K562 (cell line): ENCODE data around the gene TTYH2. TPM values are rescaled to one million over a fixed set of nuclear protein-coding genes. Genes with fewer than 3 reads are reported as not detected.

Source experiments
- EHMT2 ChIP-seq: fragments of 450-650 bp; IDR thresholded peaks from 2 replicates; pipeline ENCODE4 v1.6.1; 2018; ENCODE audit warnings: antibody characterized with exemption
- HDAC2 ChIP-seq: fragments of 450-650 bp; IDR thresholded peaks from 2 replicates; pipeline ENCODE4 v1.6.1; 2016; ENCODE audit warnings: mild to moderate bottlenecking
- HIVEP1 ChIP-seq: fragments of 250-450 bp; sonication (Bioruptor Pico); IDR thresholded peaks from 2 replicates; pipeline ENCODE4 v1.4.0; 2020; ENCODE audit warnings: mild to moderate bottlenecking
- KDM5B ChIP-seq: fragments of 200-600 bp; sonication (generic); IDR thresholded peaks from 2 replicates; pipeline ENCODE4 v1.6.1; 2012; ENCODE audit warnings: low read depth, mild to moderate bottlenecking, moderate library complexity, low read length, control low read depth, inconsistent platforms; ENCODE audit not compliant: insufficient replicate concordance
- LARP7 ChIP-seq: fragments of 450-650 bp; IDR thresholded peaks from 2 replicates; pipeline ENCODE4 v1.6.1; 2016
- MECOM ChIP-seq: fragments of 250-450 bp; sonication (Bioruptor Pico); IDR thresholded peaks from 2 replicates; pipeline ENCODE4 v1.8.0; 2022; ENCODE audit warnings: inconsistent platforms
- MED1 ChIP-seq: sonication (generic); formaldehyde crosslinking; IDR thresholded peaks from 2 replicates; pipeline ENCODE4 v1.8.1; 2023; ENCODE audit warnings: missing genetic modification reagents, borderline replicate concordance
- TAL1 ChIP-seq: fragments of 450-650 bp; IDR thresholded peaks from 2 replicates; pipeline ENCODE4 v1.6.1; 2016; ENCODE audit warnings: mild to moderate bottlenecking
- U2AF2 ChIP-seq: fragments of 200-400 bp; formaldehyde crosslinking; optimal IDR thresholded peaks from 2 replicates; pipeline ENCODE3; 2017; ENCODE audit warnings: low read depth, mild to moderate bottlenecking, low read length
- ZNF282 ChIP-seq: sonication (generic); formaldehyde crosslinking; IDR thresholded peaks from 2 replicates; pipeline ENCODE4 v1.8.1; 2023; ENCODE audit warnings: missing genetic modification reagents
- ZNF551 ChIP-seq: fragments of 250-450 bp; sonication (Bioruptor Pico); IDR thresholded peaks from 2 replicates; pipeline ENCODE4 v1.5.0; 2021; ENCODE audit warnings: mild to moderate bottlenecking, moderate library complexity
- polyA plus RNA-seq, 8 experiments: library from polyadenylated mRNA; depleted of rRNA in 4 of 8; stranded (reverse) in 5 of 8; unstranded in 3 of 8; fragments of >200 nt; fragmentation: Nextera tagmentation in 2 of 8; fragmentation: Illumina TruSeq in 1 of 8; extraction: Ambion mirVana in 2 of 8; extraction: Trizol in 1 of 8; gene quantifications; 2 replicates each; pipeline versions ENCODE4 v1.2.1 to v1.2.3, GENCODE V29; 2011 to 2014; ENCODE audit warnings: inconsistent platforms in 1 of 8, missing spikeins in 1 of 8
- total RNA-seq, 7 experiments: library from RNA; depleted of rRNA in 6 of 7; stranded (reverse); fragments of >200 nt in 6 of 7; fragmentation: Illumina TruSeq in 2 of 7; extraction: Trizol in 2 of 7; gene quantifications; 2 replicates each; pipeline versions ENCODE4 v1.2.1 to v1.2.3, GENCODE V29; 2011 to 2021; ENCODE audit warnings: low replicate concordance in 1 of 7
- TF ChIP-seq, protein P1 (sequence below): sonication (generic); formaldehyde crosslinking; IDR thresholded peaks from 2 replicates; pipeline ENCODE4 v1.8.1; 2023; ENCODE audit warnings: missing genetic modification reagents, mild to moderate bottlenecking, borderline replicate concordance
- TF ChIP-seq, protein P2 (sequence below), 2 experiments: fragments of 450-650 bp; formaldehyde crosslinking in 1 of 2; IDR thresholded peaks; 2 replicates each; pipeline versions ENCODE4 v1.4.0 to v1.6.1; 2014 to 2020; ENCODE audit warnings: mild to moderate bottlenecking in 2 of 2, borderline replicate concordance in 1 of 2, low read depth in 1 of 2

The TTYH2 gene
- total and polyA plus RNA-seq, 9 of the 15 experiments (the other 6 are each of a cell fraction or from before 2014, with no cell fraction given) = 0.03 to 2.0 (median 0.91) TPM

DNA sequence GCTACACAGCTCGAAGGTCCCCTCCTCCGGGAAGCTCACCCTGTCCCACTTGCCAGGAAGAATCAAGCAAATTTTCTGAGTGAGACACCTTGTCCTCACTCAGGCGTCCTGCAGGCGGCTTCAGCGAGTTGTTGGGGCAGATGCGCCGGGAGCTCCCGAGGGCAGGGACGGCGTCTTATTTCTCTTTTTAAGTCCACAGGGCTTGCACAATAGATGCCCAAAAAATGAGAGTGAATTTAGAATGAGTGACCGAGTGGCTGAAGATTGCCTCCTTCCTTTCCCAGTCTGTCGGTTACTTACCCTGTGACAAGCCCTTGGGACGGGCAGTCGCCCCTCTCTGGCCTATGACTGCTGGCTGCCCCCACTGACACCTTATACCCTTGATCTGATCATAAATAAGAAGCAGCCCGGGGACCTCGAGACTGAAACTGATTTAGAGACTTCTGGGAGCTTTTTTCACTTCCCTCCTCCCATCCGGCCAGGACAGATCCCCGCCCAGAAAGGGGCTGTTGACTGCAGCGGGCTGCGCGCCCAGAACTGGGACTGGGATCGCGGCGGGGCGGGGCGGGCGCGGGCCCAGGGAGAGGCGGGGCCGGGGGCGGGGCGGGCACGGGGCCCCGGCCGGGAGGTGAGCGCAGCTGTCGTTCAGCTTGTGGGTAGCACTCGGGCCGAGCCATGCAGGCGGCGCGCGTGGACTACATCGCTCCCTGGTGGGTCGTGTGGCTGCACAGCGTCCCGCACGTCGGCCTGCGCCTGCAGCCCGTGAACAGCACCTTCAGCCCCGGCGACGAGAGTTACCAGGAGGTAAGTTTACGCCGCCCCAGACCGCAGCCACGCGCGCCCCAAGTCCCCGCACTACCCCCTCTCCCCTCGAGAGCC is at the start of gene TTYH2 (continued):
- TF ChIP-seq U2AF2 (no peak), MECOM (CRISPR knock-in tag) (no peak), ZNF551 (no peak), MED1 (CRISPR knock-in tag) (no peak), HIVEP1 (no peak), EHMT2 (no peak), HDAC2 (no peak; the same call in 1 of the 2 replicates), KDM5B (peak; percentile 58), LARP7 (no peak), ZNF282 (CRISPR knock-in tag) (no peak; the same call in 1 of the 2 replicates), TAL1 (no peak)
- TF ChIP-seq, protein P1, sequence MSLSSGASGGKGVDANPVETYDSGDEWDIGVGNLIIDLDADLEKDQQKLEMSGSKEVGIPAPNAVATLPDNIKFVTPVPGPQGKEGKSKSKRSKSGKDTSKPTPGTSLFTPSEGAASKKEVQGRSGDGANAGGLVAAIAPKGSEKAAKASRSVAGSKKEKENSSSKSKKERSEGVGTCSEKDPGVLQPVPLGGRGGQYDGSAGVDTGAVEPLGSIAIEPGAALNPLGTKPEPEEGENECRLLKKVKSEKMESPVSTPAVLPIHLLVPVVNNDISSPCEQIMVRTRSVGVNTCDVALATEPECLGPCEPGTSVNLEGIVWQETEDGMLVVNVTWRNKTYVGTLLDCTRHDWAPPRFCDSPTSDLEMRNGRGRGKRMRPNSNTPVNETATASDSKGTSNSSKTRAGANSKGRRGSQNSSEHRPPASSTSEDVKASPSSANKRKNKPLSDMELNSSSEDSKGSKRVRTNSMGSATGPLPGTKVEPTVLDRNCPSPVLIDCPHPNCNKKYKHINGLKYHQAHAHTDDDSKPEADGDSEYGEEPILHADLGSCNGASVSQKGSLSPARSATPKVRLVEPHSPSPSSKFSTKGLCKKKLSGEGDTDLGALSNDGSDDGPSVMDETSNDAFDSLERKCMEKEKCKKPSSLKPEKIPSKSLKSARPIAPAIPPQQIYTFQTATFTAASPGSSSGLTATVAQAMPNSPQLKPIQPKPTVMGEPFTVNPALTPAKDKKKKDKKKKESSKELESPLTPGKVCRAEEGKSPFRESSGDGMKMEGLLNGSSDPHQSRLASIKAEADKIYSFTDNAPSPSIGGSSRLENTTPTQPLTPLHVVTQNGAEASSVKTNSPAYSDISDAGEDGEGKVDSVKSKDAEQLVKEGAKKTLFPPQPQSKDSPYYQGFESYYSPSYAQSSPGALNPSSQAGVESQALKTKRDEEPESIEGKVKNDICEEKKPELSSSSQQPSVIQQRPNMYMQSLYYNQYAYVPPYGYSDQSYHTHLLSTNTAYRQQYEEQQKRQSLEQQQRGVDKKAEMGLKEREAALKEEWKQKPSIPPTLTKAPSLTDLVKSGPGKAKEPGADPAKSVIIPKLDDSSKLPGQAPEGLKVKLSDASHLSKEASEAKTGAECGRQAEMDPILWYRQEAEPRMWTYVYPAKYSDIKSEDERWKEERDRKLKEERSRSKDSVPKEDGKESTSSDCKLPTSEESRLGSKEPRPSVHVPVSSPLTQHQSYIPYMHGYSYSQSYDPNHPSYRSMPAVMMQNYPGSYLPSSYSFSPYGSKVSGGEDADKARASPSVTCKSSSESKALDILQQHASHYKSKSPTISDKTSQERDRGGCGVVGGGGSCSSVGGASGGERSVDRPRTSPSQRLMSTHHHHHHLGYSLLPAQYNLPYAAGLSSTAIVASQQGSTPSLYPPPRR (CRISPR knock-in tag) = no peak
- TF ChIP-seq, protein P2, sequence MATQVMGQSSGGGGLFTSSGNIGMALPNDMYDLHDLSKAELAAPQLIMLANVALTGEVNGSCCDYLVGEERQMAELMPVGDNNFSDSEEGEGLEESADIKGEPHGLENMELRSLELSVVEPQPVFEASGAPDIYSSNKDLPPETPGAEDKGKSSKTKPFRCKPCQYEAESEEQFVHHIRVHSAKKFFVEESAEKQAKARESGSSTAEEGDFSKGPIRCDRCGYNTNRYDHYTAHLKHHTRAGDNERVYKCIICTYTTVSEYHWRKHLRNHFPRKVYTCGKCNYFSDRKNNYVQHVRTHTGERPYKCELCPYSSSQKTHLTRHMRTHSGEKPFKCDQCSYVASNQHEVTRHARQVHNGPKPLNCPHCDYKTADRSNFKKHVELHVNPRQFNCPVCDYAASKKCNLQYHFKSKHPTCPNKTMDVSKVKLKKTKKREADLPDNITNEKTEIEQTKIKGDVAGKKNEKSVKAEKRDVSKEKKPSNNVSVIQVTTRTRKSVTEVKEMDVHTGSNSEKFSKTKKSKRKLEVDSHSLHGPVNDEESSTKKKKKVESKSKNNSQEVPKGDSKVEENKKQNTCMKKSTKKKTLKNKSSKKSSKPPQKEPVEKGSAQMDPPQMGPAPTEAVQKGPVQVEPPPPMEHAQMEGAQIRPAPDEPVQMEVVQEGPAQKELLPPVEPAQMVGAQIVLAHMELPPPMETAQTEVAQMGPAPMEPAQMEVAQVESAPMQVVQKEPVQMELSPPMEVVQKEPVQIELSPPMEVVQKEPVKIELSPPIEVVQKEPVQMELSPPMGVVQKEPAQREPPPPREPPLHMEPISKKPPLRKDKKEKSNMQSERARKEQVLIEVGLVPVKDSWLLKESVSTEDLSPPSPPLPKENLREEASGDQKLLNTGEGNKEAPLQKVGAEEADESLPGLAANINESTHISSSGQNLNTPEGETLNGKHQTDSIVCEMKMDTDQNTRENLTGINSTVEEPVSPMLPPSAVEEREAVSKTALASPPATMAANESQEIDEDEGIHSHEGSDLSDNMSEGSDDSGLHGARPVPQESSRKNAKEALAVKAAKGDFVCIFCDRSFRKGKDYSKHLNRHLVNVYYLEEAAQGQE (IDR thresholded peaks at IDR 0.05; ENCODE audit: borderline replicate concordance) = no peak
- TF ChIP-seq, protein P2 (CRISPR knock-in tag; IDR thresholded peaks at IDR 0.05; ENCODE audit: low read depth) = no peak
